Left lobe of liver (tissue), 2 donors: ENCODE measurements around the gene CACNB4. TPM values are rescaled to one million over a fixed set of nuclear protein-coding genes. Genes with fewer than 3 reads are reported as not detected.
"Not testable (repeated sequence)": the region's sequence is repeated elsewhere in the genome, so short reads cannot be mapped to it uniquely, and the experiment has no call there.

ENCODE experiments used
- ATAC-seq: fragments of 200-7000 bp; cut with Tn5 transposase; one replicate; pipeline ENCODE4 v1.9.1; 2020; ENCODE audit warnings: mild to moderate bottlenecking, moderate library complexity
- DNase-seq: peaks from one replicate; pipeline ENCODE4 v3.0.0-alpha.2; 2020; ENCODE audit warnings: low spot score
- total RNA-seq: library from RNA; stranded (reverse); gene quantifications from one replicate; pipeline ENCODE4 v1.2.1, GENCODE V29; 2021
- donor health status: DM: no; HTN: no; CAD: no; lungs with moderate emphysema.
- donor health status: DM: no; HTN: yes; CAD: no.

CACNB4 gene
- total RNA-seq, 1 donor from 2014 or later = 0.20 TPM

- ATAC-seq (no peak), DNase-seq (no peak)
These were observed 302.1 kb downstream of the CACNB4 start for GRCh38 chr2:151796774-151797173.

- no peak for DNase-seq
- no peak for ATAC-seq
These were observed 303.1 kb downstream of the CACNB4 start for GRCh38 chr2:151795646-151796240.

GRCh38 chr2:151794422-151794821, 304.4 kb downstream of the CACNB4 start:
- ATAC-seq, DNase-seq: not testable (repeated sequence)

GRCh38 chr2:151793123-151793522, 305.7 kb downstream of the CACNB4 start:
- no peak for ATAC-seq
- DNase-seq = no peak

GRCh38 chr2:151792589-151792988, 306.3 kb downstream of the CACNB4 start:
- DNase-seq (no peak), ATAC-seq (no peak)

- no peak for DNase-seq
- no peak for ATAC-seq
These were observed 307.3 kb downstream of the CACNB4 start for GRCh38 chr2:151791545-151791944.

- DNase-seq = no peak
- ATAC-seq = no peak
These were observed 308.2 kb downstream of the CACNB4 start for GRCh38 chr2:151790689-151791088.

- ATAC-seq = no peak
These were observed 309.6 kb downstream of the CACNB4 start for GRCh38 chr2:151789055-151789834.

GRCh38 chr2:151786483-151786882, 312.4 kb downstream of the CACNB4 start:
- ATAC-seq (no peak), DNase-seq (no peak)

More at GRCh38 chr2:151789055-151789834, 309.6 kb downstream of the CACNB4 start:
- DNase-seq = no peak

- ATAC-seq (no peak), DNase-seq (no peak)
These were observed 312.8 kb downstream of the CACNB4 start for GRCh38 chr2:151786077-151786476.

- no peak for ATAC-seq
These were observed 315.7 kb downstream of the CACNB4 start for GRCh38 chr2:151783133-151783520.

More at GRCh38 chr2:151783133-151783520, 315.7 kb downstream of the CACNB4 start:
- DNase-seq = no peak

Other genes with a start within 250 kb of the CACNB4 start
- 12.4 TPM for gene STAM2, start 76.7 kb upstream of the CACNB4 start, total RNA-seq
- 3.4 TPM for gene FMNL2, start 236.1 kb upstream of the CACNB4 start, total RNA-seq